ENCODE results near the gene MGAT4B.
A peak's percentile ranks its signal among the peaks of the same experiment; 100 is the strongest.
"Not testable (repeated sequence)": the region's sequence is repeated elsewhere in the genome, so short reads cannot be mapped to it uniquely, and the experiment has no call there.

Gene MGAT4B

GRCh38 chr5:179840321-179840720 lies 33.7 kb upstream of the MGAT4B start:
- TF ChIP-seq CTCF (IDR thresholded peaks at IDR 0.05; ENCODE audit: unreplicated experiment in 3 of 3) = no peak
- no peak overlapping the region for H3K4me3 Mint-ChIP-seq
- H3K27ac Mint-ChIP-seq = no peak overlapping the region
- no peaks in the 10 kb centered on the region for H3K27me3 Mint-ChIP-seq (ENCODE audit: low read depth)
- no peaks in the 10 kb centered on the region for H3K4me1 Mint-ChIP-seq
- H3K9me3 Mint-ChIP-seq = peaks cover 4% of the 10 kb centered on the region
- peaks cover 86% of the 10 kb centered on the region for H3K36me3 Mint-ChIP-seq (ENCODE audit: low read depth)

- peaks cover 85% of the 10 kb centered on the region for H3K36me3 Mint-ChIP-seq (ENCODE audit: low read depth)
- peak overlapping the region in 1 of 3 experiments; percentile 49 for H3K27ac Mint-ChIP-seq
- TF ChIP-seq CTCF (IDR thresholded peaks at IDR 0.05; ENCODE audit: unreplicated experiment in 3 of 3) = no peak
- no peaks in the 10 kb centered on the region for H3K27me3 Mint-ChIP-seq (ENCODE audit: low read depth)
- no peaks in the 10 kb centered on the region for H3K4me1 Mint-ChIP-seq
- H3K4me3 Mint-ChIP-seq = no peak overlapping the region
- no peaks in the 10 kb centered on the region for H3K9me3 Mint-ChIP-seq
Observed at GRCh38 chr5:179839328-179840256, 32.9 kb upstream of the MGAT4B start.

- no peak for TF ChIP-seq CTCF (IDR thresholded peaks at IDR 0.05; ENCODE audit: unreplicated experiment in 3 of 3)
- peaks cover 83% of the 10 kb centered on the region for H3K36me3 Mint-ChIP-seq (ENCODE audit: low read depth)
- H3K27me3 Mint-ChIP-seq (ENCODE audit: low read depth) = no peaks in the 10 kb centered on the region
- H3K27ac Mint-ChIP-seq = no peak overlapping the region
- no peaks in the 10 kb centered on the region for H3K4me1 Mint-ChIP-seq
- H3K9me3 Mint-ChIP-seq = peaks cover 6% of the 10 kb centered on the region
- no peak overlapping the region for H3K4me3 Mint-ChIP-seq
Observed at GRCh38 chr5:179837076-179838011, 30.7 kb upstream of the MGAT4B start.

- Mint-ChIP-seq H3K27me3 (ENCODE audit: low read depth) (no peaks in the 10 kb centered on the region), H3K4me3 (no peak overlapping the region), H3K36me3 (ENCODE audit: low read depth) (peaks cover 84% of the 10 kb centered on the region), H3K27ac (peak overlapping the region in 1 of 3 experiments; percentile 7), H3K9me3 (peaks cover 6% of the 10 kb centered on the region), H3K4me1 (no peaks in the 10 kb centered on the region)
- TF ChIP-seq CTCF (IDR thresholded peaks at IDR 0.05; ENCODE audit: unreplicated experiment in 3 of 3) = no peak
Observed at GRCh38 chr5:179836225-179837019, 29.8 kb upstream of the MGAT4B start.

- not testable (repeated sequence) for H3K9me3 Mint-ChIP-seq; H3K27ac Mint-ChIP-seq; H3K4me1 Mint-ChIP-seq; H3K4me3 Mint-ChIP-seq; H3K27me3 Mint-ChIP-seq (ENCODE audit: low read depth)
- peaks cover 85% of the 10 kb centered on the region for H3K36me3 Mint-ChIP-seq (ENCODE audit: low read depth)
Observed at GRCh38 chr5:179834871-179835270, 28.2 kb upstream of the MGAT4B start.
